GM21529 (cell line): ENCODE data around the gene MSI2.
A peak's percentile ranks its signal among the peaks of the same experiment; 100 is the strongest.

Experiments used
- ATAC-seq: cut with Tn5 transposase; IDR thresholded peaks from one replicate; pipeline ENCODE4 v1.9.1; 2021; ENCODE audit not compliant: unreplicated experiment

Gene MSI2

DNA sequence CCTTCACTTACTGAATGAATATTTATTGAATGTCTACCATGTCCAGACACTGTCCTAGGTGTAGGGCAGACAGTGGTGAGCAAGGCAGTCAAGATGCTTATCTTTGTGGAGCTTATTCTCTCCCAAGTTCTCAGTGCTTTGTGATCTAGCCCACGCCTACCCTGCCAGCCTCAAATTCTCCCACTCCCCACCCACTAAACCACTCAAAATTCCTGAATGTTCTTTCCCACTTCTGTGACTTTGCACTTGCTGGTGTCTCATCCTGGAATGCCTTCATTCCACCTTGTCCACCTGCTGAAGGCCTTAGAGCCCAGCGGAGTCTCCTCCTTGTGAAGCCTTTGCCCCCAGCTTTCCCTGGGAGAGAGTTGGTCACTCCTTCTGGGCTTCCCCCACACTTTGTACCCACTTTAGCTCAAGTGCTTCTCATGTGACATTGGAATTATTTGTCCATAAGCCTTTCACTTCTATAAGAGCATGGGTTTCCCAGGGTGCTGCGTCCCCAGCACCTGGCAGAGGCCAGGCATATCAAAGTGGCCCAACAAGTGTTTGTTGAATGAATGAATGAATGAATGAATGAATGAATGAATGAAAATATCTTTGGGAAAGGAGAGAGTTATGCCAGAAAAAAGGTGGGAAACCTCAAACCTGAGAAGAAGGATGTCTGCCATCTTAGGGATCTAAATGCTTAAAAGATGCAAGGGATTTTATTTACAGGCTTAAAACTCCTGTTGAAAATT, 465.8 kb downstream of the MSI2 start:
- ATAC-seq, result no peak

DNA sequence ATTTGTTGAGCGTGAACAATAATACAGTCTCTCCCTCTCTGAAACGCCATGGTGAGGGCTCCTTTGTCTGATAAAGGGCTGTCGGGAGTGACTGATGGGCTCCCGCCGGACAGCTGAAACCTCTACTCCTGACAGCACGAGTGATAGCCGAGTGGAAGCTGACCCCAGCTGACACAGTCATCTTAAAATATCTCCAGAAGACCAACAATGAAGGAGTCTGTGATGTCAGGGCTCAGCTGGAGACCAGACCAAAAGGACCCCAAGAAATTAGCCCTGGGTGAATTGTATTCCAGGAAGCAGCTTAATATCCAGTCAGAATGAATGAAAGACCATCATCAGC, 466.4 kb downstream of the MSI2 start:
- ATAC-seq, result no peak

DNA sequence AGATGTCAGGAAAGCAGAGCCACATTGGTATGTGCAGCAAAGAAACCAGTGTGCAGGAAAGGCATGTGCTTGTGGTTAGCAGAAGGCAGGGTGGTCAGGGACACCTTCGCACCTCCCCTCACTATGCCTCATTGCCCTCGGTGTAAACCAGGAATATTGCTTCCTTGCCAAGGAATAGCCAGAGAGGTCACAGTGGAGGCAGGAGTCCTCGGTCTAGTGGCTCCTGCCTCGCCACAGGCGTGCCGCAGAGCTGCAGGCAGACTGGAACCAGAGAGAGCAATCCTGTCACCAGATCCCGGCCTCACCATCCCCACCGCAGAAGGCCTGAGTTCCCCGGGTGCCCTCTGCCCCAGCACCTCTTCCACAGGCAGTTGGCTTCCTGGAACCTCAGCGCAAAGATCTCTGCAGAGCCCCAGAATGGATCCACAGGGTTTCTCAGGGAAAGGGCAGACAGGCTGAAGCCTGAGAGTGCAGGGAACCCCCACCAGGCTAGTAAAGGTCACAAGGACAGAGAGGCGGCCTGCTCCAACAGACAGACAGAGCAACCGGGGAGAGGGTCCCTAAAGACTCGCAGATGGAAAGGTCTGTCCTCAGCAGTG, 467.2 kb downstream of the MSI2 start:
- ATAC-seq, result no peak

DNA sequence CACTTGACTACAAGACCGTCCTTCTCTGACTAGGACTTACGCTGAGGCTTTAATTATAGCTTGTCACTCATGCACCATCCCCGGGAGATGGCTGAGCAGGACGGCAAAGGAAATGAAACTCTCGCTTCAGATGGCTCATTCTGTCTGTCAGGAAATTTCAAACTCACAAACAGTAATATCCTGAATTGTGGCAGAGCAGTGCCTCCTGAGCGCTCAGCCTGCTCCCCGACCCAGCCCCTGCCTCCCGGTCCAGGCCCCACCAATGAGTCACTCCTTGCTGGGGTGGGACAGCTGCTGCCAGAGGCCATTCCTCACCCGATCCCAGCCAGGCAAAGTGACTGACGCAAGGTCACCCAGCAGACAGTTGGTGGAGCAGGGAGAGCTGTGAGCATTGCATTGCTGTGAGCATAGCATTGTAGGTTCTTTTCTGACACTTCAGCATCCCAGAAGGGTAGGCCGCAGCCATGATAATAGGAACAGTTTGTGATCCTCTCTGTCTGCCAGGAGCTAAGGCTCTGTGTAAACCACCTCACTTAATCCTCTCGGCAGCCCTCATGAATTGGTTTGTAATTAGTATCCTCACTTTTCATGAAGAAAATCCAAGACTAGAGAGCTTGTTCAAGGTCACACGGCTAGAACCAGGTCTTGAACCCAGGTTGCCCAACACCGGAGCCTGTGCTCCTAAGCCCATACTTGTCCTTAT, 467.9 kb downstream of the MSI2 start:
- peak; percentile 92 for ATAC-seq

DNA sequence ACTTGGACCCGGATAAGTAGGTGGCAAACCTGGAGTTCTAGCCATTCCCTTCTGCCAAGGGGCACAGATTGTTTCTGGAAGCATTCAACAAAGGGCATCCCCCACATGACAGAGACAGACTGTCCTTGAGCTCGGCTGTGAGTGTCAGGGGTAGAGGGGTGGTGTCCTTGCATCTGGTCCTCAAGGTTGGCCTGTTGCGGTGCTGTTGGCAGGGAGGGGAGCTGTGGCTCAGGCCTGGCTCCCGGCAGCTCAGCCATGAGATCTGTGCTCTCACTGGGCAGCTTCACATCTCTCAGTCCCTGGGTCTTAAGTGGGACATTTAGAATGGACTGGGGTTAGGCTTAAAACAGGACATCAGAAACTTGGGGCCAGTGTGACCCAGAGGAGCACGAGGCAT, 468.4 kb downstream of the MSI2 start:
- no peak for ATAC-seq

DNA sequence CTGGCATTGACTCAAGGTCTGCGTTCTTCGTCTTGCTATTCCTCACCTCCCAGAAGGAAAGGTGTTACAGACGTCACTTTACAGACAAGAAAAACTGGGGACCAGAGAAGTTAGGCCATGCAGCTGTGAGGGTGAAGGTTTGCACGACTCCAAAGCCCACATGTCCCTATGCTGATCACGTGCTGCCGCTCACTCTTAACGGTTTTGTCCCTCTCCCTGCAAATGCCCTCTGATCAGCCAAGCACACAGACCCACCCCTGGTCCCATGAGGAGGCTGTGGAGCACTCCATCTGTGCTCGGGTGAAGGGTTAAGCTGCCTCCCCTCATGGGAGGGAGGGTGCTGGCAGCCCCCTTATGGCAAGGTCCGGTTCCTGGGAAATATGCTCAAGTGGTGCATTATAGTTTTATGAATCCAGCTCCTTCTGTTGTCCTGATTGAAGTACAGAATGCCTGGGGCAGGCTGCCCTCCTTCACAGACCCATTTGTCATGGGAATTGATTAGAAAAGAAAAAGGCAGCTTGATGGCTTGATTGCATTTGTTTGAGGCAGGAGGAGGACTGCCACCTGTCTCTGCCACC, 470.0 kb downstream of the MSI2 start:
- no peak for ATAC-seq

DNA sequence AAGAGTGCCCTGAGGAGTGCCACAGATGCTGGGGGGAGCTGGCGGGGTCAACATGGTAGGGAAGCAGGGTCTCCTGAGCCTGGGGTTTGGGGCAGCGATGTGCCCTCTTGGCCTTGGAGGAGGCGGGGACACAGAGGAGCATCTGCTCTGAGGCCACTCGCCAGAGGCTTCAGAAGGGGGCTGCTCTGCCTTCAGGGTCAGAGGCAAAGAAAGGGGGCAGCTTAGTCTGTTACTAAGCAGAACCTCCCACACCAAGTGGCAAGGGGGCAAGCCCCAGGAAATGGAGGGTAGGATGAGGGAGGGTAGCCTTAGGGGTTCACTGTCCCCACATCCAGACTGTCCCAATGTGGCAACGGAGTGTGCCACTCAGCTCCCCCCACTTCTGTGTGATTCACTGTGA, 470.5 kb downstream of the MSI2 start:
- ATAC-seq, result no peak

DNA sequence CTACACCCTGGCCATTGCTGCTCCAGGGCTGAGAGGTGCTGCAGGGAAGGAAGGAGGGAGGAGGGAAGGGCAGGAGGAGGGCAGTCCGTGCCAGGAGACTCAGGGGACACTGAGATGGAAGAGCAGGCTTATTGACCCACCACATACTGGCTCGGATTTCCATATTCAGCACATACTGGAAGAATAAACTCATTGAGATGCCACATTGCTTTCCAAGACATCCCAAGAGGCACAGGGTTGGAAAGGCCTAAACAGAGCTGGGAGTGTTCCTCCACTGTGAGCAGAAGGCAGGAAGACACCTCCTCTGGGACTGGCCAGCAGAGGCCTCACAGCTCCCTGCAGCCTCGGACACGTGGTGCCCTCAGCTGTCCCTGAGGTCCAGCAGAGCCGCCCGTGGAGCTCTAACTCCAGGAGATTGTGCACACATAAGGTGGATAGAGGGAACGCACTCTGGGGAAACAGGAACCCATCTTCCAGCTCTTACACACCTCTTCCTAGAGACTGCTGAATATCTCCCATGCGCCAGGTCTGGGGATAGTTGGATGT, 471.4 kb downstream of the MSI2 start:
- ATAC-seq, result no peak

DNA sequence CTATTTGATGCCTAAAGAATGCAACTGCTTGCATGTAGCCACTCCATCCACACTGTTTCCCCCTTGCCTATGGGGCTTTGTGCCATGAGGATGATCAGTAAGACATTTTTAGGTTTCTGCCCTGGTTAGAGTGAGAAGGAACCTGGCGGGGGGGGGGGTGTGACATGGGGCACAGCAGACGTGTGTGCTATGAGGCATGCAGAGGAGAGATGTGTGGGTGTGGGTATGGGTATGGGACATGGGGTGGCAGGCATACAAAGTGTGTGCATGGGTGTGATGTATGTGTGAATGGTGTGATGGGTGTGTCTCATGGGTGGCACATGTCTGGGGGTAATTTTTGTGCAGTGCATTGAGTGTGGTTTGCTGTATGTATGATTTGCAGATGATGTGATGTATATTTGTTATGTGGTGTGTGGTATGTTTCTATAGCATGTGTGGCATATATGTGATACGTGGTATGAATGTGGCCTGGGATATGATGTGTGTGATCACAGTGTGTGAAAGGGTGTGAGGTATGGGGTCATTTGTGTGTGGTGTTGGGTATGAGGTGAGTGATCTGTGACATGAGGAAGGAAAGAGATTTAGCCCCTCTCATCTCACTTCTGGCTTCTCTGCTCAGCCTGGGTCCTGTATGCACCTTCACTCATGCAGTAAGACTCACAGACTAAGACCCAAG, 473.8 kb downstream of the MSI2 start:
- no peak for ATAC-seq

DNA sequence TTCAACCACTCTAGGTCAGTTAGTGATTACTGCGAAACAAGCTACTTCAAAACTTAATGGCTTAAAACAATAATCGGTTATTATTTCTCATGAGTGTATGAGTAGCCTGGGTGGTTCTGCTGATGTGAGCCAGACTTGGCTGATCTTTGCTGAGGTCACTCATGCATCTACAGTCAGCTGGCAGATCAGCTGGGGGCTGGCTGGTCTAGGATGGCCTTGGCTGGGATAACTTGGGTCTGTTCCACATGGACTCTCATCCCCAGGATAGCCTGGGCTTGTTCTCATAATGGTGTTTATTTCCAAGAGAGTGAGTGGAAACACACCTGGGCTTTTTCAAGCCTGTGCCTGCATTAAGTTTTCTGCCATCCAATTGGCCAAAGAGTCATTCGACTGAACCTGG, 475.7 kb downstream of the MSI2 start:
- no peak for ATAC-seq

DNA sequence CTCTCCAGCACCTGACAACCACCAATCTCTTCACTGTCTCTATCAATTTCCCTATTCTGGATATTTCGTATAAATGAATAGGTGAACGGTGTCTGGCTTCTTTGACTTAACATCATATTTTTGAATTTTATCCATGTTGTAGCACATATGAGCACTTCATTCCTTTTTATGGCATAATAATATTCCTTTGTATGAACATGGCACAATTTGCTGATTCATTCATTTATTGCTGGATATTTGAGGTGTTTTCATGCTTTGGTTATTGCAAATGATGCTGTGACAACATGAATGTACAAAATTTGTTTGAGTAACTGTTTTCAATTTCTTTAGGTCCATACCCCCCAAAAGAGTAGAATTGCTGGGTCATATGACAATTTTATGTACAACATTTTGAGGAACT, 476.8 kb downstream of the MSI2 start:
- ATAC-seq, result no peak
